HG03378 (cell line): ENCODE data around the gene MANSC1.
"Not testable (repeated sequence)": the region's sequence is repeated elsewhere in the genome, so short reads cannot be mapped to it uniquely, and the experiment has no call there.

ENCODE experiments used
- ATAC-seq: cut with Tn5 transposase; IDR thresholded peaks from one replicate; pipeline ENCODE4 v1.9.1; 2021; ENCODE audit warnings: mild to moderate bottlenecking, moderate library complexity; ENCODE audit not compliant: unreplicated experiment

The MANSC1 gene

DNA sequence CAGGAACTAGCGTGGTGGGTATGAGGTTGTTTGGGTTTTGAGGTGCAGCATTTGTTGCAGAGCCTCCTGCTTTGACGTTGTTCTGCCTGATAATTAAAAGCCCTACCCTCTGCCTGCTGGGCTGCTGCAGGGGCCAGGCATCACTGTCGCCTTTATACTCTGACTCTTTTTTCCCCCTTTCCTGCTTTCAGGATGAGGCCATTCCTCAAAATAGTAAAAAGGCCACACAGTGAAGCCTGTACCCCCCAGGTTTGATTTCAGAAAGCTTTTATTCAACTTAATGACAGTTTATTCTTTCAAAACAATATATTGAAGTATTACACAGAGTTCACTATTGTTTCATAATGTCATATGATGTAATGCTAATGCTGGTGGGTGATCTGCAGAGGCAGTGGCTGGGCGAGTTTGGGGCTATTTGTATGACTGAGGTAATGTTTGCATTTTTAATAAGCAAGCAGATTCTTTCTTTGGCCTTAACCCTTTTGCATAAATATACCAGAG, 15.9 kb upstream of the MANSC1 start:
- ATAC-seq: no peak

- no peak for ATAC-seq
Observed at GRCh38 chr12:12365446-12365802, 15.4 kb upstream of the MANSC1 start.

- ATAC-seq: no peak
Observed at GRCh38 chr12:12364787-12365445, 14.9 kb upstream of the MANSC1 start.

- ATAC-seq: no peak
Observed at GRCh38 chr12:12358528-12358927, 8.5 kb upstream of the MANSC1 start.

GRCh38 chr12:12357719-12358461, 7.8 kb upstream of the MANSC1 start:
- ATAC-seq: no peak

DNA sequence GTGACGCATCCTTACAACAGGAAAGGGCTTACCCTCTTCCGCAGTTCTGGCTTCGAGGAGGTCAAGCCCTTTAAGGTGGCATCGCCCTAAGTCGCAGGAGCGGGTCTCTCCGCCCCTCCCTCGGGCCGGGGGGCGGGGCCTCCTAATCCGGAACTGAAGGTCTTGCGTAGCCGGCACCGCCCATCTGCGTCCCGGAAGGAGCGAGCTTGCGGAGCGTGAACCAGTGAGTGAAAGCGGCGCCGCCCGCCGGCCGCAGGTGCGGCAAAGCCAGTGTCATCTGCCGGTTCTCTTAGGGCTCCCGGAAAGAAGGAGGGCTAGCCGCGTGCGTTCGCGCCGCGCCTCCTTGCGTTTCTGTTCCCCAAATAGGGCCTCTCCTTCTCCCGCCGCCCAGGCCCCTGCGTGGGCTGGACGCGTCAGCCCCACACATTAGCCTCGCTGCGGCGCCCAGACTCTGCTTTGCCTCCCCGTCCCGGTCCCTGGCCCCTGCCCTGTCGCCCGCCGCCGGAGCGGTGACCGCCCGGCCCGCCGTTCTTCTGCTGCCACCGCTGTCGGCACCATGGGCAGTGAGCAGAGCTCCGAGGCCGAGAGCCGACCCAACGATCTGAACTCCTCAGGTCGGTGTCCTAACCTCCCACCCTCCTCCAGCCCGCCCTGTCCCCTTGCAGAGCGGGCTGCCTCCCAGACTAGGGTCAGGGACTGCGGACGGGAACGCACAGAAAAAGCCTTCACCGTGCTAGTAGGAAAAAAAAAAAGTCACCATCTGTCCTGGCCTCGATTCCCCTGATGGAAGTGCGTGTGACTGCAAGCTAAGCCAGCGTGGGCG, 7.1 kb upstream of the MANSC1 start, which contains the start of gene BORCS5:
Gene BORCS5, plus strand, starts transcription at position 183 of the 823 bp plus-strand sequence. Its CDS starts 374 bp downstream, at position 557.
- peak; percentile 82 for ATAC-seq

DNA sequence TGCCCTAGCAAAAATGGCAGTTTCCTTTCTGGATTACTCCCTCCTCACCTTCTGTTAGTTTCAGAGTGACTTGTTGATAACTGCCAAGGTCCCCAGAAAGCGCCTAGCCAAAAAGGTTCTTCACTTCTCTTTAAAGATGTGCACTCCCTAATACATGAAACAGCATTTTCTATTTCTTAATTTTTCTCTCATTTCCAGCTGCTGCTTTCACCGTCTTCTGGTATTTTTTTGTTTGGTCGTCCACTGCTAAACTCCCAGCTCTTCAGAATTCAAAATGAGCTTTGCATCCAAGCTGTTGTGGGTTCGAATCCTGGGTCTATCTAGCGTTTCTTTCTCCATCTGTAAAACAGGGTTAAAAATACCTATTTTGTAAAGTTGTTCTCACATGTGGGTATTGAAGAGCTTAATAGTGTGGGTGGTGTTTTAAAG, 6.4 kb upstream of the MANSC1 start:
- no peak for ATAC-seq

DNA sequence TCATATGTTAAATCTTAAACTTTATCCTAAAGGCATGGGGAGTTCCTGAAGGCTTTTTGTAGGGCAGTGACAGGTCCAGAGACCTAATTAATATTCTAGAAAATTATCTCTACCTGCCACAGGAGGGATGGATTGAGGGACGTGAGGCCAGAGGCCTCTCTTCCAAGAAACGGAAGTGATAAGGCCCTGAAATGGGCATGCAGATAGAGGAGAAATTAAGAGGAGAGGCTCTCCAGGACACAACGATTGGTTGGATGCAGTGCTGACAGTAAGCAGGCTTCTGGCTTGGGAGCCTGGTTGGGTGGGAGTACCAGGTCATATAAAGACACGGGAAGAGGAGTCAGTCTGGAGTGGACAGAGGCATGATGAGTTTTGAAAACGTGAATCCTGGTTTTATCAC, 3.8 kb upstream of the MANSC1 start:
- no peak for ATAC-seq

DNA sequence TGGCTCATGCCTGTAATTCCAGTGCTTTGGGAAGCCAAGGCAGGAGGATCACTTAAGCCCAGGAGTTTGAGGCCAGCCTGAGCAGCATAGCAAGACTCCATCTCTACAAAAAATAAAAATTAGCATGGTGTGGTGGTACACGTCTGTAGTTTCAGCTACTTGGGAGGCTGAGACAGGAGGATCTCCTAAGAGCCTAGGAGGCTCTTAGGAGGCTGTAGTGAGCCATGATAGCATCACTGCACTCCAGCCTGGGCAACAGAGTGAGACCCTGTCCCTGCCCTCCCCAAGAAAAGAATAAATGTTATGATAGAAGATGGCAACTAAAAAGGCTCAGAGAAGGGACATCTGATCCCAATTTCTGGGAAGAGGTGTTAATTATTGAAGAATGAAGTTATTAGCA, 3.2 kb upstream of the MANSC1 start:
- ATAC-seq: no peak

GRCh38 chr12:12351468-12352185, 1.6 kb upstream of the MANSC1 start:
- not testable (repeated sequence) for ATAC-seq

DNA sequence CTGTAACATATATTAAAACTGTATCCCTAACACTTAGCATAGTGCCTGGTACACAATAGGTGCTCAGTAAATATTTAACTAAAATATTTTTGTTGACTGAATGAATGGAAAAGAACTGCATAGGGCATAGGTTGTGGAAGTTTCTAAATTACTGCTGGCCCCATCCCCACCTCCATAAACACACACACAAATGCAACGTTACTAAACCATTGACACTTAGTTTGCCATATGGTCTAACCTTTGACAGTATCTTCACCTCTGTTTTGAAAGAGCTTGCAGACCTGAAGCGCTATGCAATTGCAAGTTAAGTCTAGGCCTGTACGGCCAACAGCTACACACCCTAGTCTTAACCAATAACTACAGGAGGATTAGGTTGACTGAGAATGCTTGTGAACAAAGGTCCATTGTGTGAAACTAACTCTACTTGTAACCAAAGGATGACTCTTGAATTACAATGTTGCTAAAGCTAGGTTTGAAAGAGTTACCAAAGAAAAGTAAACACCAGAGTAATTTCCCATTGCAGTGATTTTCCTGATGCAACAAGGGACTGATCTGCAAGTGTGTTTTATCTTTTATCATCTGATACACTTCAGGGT, 924 bp upstream of the MANSC1 start:
- ATAC-seq: no peak

DNA sequence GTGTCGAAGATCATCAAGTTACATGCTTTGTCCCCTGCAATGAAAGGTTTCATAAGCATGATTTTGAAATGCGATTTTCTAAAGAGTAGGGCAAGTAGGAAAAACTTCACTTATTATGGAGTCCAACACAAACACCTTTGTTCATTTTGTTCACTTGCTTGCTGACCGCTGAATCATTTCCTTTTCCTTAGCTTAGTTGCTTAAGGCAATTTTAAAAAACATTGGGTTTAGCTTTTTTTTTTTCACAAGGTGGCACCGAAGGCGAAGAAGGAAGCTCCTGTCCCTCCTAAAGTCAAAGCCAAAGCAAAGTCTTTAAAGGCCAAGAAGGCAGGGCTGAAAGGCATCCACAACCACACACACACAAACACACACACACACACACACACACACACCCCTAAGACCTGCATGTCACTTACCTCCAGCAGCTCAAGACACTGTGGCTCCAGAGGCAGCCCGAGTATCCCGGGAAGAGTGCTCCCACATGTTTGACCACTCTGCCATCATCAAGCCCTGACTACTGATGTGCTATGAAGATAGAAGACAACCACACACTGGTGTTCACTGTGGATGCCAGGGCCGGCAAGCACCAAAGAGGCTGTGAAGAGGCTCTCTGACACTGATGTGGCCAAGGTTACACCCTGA, 11.4 kb downstream of the MANSC1 start:
- ATAC-seq: no peak

DNA sequence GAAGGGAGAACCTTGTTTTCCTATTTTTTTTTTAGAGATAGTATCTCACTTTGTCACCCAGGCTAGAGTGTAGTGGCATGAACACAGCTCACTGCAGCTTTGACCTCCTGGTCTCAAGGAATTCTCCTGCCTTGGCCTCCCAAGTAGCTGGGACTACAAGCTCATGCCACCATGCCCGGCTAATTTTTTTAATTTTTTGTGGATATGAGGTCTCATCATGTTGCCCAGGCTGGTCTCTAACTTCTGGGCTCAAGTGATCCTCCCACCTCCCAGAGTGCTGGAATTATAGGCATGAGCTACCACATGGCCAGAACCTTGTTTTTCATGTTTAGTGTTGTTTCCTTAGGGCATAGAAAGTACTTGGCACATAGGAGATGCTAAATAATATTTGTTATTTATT, 13.5 kb downstream of the MANSC1 start:
- ATAC-seq: no peak

DNA sequence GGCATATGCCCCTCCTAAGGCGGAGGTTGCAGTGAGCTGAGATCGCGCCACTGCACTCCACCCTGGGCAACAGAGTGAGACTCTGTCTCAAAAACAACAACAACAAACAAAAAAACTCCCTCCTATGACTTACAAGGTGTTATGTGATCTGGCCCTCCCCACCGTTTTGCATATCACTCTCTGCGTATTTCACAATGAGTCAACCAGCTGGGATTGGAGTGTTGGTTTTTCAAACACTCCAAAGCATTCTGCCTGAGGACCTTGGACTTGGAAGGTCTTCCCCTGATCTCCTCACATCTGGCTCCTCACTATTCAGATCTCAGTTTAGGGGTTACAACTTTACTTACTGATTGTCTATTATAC, 14.0 kb downstream of the MANSC1 start:
- peak; percentile 43 for ATAC-seq

GRCh38 chr12:12334367-12335040, 15.5 kb downstream of the MANSC1 start:
- peak; percentile 67 for ATAC-seq

DNA sequence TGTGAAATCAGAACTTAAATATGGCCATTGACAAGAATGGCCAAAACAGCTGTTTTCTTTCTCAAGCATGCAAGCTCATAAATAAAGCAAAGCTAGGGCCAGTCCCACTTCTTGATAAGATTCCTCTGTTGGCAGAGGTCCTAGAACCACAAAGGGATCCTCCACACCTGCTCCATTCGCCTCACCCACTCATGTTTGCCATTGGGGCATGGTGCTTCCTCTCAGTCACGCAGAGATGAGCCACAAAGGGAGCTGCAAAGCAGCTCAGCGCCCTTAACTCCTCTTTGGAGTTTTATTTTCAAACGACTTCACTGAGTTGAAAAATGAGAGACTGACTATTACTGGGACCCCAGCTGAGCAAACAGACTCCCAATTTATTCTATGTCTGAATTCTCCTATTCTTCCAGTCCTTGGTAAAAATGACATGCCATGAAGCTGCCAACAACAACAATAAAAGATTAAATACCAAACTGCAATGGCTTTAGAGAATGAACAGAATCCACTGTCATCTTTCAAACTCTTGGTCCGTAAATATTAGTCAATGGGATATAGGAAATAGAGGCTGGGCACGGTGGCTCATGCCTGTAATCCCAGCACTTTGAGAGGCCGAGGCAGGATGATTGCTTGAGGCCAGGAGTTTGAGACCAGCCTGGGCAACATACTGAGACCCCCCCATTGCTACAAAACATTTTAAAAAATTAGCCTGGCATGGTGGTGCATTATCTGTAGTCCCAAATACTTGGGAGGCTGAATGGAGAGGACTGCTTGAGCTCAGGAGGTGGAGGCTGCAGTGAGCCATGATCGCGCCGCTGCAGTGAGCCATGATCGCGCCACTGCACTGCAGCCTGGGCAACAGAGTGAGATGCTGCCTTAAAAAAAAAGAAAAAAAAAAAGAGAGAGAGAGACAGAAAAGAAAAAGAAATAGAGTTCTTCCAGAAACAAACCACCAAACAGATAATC, 16.4 kb downstream of the MANSC1 start:
- ATAC-seq: peak; percentile 8

- ATAC-seq: no peak
Observed at GRCh38 chr12:12331896-12332295, 18.1 kb downstream of the MANSC1 start.

DNA sequence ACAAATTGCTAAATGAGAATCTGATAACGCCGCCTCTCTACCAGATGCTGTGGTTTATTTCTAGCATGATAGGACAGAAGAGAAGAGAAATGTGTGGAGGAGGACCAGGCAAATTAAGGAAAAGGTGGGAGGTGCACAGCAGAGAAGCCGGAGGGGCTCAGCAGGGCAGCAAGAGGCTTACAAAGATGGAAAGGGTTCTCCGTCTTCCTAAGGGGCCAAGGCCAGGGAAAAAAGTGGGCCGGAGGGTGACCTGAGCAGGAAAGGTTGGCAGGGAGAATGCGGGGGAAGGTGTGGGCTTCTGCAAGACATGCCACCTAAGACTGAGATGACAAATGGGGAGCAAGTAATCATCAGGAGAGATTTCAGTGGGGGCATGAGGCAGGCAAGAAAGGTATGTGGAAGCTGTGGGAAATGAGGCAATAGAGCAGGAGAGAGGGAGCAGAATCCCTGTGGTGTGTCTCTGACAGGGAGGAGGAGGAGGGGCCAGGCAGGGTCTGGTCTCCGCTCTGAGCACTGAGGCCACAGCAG, 18.7 kb downstream of the MANSC1 start:
- no peak for ATAC-seq
